BE2C (cell line): ENCODE measurements around the gene FAM98C.
"Not testable (repeated sequence)": the region's sequence is repeated elsewhere in the genome, so short reads cannot be mapped to it uniquely, and the experiment has no call there.

ENCODE experiments used
- DNase-seq: peaks from one replicate; pipeline ENCODE4 v3.0.0-alpha.2; 2020
- H3K27me3 ChIP-seq: fragments of 250-450 bp; sonication (Bioruptor Pico); 2 replicates; pipeline ENCODE4 v1.5.1; 2020; ENCODE audit warnings: mild to moderate bottlenecking
- H3K36me3 ChIP-seq: fragments of 250-450 bp; sonication (Bioruptor Pico); 2 replicates; pipeline ENCODE4 v1.5.1; 2020; ENCODE audit warnings: mild to moderate bottlenecking
- H3K4me1 ChIP-seq: fragments of 250-450 bp; sonication (Bioruptor Pico); 2 replicates; pipeline ENCODE4 v1.5.1; 2020
- H3K4me3 ChIP-seq: 2 replicates; pipeline ENCODE4 v1.5.1; 2011; ENCODE audit warnings: low read depth, low read length
- H3K9me3 ChIP-seq: fragments of 250-450 bp; sonication (Bioruptor Pico); 2 replicates; pipeline ENCODE4 v1.5.1; 2020
- TF ChIP-seq, protein P1 (sequence below): IDR thresholded peaks from 2 replicates; pipeline ENCODE4 v1.5.1; 2012; ENCODE audit warnings: mild to moderate bottlenecking, low read depth, low read length

The FAM98C gene

GRCh38 chr19:38401148-38401547 is 1.7 kb upstream of the FAM98C start:
- DNase-seq: no peak
- Histone ChIP-seq H3K4me3 (no peak overlapping the region), H3K9me3 (no peaks in the 10 kb centered on the region), H3K36me3 (no peaks in the 10 kb centered on the region), H3K27me3 (no peaks in the 10 kb centered on the region; the same call in 1 of the 2 replicates), H3K4me1 (no peaks in the 10 kb centered on the region)
- TF ChIP-seq, protein P1, sequence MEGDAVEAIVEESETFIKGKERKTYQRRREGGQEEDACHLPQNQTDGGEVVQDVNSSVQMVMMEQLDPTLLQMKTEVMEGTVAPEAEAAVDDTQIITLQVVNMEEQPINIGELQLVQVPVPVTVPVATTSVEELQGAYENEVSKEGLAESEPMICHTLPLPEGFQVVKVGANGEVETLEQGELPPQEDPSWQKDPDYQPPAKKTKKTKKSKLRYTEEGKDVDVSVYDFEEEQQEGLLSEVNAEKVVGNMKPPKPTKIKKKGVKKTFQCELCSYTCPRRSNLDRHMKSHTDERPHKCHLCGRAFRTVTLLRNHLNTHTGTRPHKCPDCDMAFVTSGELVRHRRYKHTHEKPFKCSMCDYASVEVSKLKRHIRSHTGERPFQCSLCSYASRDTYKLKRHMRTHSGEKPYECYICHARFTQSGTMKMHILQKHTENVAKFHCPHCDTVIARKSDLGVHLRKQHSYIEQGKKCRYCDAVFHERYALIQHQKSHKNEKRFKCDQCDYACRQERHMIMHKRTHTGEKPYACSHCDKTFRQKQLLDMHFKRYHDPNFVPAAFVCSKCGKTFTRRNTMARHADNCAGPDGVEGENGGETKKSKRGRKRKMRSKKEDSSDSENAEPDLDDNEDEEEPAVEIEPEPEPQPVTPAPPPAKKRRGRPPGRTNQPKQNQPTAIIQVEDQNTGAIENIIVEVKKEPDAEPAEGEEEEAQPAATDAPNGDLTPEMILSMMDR: no peak

DNA sequence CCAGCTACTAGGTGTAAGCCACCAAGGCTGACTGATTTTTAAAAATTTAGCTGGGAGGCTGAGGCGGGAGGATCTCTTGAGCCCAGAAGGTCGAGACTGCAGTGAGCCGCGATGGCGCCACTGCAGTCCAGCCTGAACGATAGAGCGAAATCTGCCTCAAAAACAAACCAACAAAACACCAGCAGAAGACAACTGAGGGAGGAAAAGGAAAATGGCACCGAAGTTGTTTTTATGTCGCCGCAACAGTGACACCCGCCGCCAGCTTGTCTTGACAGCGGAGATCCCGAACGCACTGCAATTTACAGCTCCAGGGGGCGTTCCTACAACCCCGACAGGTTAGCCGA is 298 bp upstream of the FAM98C start:
- no peaks in the 10 kb centered on the region for H3K36me3 ChIP-seq
- no peaks in the 10 kb centered on the region; the same call in 1 of the 2 replicates for H3K27me3 ChIP-seq
- no peaks in the 10 kb centered on the region for H3K4me1 ChIP-seq
- no peaks in the 10 kb centered on the region for H3K9me3 ChIP-seq
- DNase-seq: no peak
- H3K4me3 ChIP-seq: peak overlapping the region; percentile 51
- TF ChIP-seq, protein P1: no peak

DNA sequence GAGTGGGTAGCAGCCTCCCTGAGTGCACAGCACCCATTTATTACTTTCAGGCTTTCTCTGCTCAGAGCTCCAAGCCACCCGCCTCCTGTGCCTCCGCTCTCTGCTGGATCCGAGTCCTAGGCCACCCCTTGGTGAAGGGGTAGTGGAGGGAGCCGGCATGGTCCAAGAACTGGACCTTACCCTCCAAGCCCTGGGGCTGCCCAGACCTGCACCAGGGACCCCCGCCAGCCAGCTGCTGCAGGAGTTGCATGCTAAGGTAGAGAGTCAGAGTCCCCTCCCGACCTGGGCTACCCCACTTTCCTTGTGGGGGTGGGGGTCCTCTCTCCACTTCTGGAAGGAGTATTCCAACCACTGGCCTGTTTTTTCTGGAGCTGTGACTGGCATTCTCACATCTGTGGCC is 2.0 kb downstream of the FAM98C start:
- no peak for DNase-seq
- Histone ChIP-seq H3K4me3 (no peak overlapping the region), H3K36me3 (no peaks in the 10 kb centered on the region), H3K4me1 (no peaks in the 10 kb centered on the region), H3K9me3 (no peaks in the 10 kb centered on the region), H3K27me3 (no peaks in the 10 kb centered on the region; the same call in 1 of the 2 replicates)
- TF ChIP-seq, protein P1: no peak

DNA sequence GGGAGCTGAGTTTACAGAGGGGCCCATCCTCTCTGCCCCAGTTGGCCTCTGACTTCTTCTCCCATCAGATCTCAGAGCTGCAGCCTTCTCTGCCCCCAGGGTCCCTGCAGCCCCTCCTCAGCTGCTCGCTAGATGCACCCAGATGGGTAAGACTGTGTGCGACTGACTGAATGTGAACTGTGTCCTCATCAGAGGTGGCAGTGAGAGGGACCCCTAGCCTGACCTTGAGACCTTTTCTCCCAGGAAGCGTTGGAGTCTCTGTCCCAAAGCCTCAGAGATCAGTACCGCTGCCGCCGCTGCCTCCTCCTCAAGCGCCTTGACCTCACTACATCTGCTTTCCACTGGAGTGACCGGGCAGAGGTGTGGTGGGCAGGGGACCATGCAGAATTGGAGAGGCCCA is 2.4 kb downstream of the FAM98C start:
- no peak overlapping the region for H3K4me3 ChIP-seq
- no peaks in the 10 kb centered on the region for H3K4me1 ChIP-seq
- DNase-seq: no peak
- no peaks in the 10 kb centered on the region; the same call in 1 of the 2 replicates for H3K27me3 ChIP-seq
- no peaks in the 10 kb centered on the region for H3K9me3 ChIP-seq
- no peaks in the 10 kb centered on the region for H3K36me3 ChIP-seq
- TF ChIP-seq, protein P1: no peak

- Histone ChIP-seq H3K27me3 (no peaks in the 10 kb centered on the region), H3K4me3 (no peak overlapping the region)
Measured at GRCh38 chr19:38409631-38410133, 6.8 kb downstream of the FAM98C start.

DNA sequence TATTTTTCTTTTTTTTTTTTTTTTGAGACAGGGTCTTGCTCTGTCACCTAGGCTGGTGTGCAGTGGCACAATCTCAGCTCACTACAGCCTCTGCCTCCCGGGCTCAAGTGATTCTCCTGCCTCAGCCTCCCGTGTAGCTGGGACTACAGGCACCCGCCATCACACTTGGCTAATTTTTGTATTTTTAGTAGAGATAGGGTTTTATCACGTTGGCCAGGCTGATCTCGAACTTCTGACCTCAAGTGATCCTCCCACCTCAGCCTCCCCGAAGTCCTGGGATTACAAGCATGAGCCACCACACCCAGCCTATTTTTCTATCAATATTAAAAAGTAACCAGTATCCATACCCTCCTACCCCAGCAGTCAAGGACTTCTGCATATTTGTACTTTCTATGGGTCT is 7.5 kb downstream of the FAM98C start:
- not testable (repeated sequence) for H3K9me3 ChIP-seq, H3K36me3 ChIP-seq, H3K4me3 ChIP-seq, DNase-seq, H3K4me1 ChIP-seq, H3K27me3 ChIP-seq

More at GRCh38 chr19:38409631-38410133, 6.8 kb downstream of the FAM98C start:
- no peaks in the 10 kb centered on the region for H3K9me3 ChIP-seq
- no peaks in the 10 kb centered on the region for H3K4me1 ChIP-seq
- TF ChIP-seq, protein P1: no peak
- DNase-seq: no peak
- H3K36me3 ChIP-seq: no peaks in the 10 kb centered on the region
